ENCODE data around the gene ERVFRD-1. TPM values are rescaled to one million over a fixed set of nuclear protein-coding genes. Genes with fewer than 3 reads are reported as not detected.
A peak's percentile ranks its signal among the peaks of the same experiment; 100 is the strongest.

Gene ERVFRD-1
- total and polyA plus RNA-seq, 2 of the 13 experiments (the other 11 are each of a cell fraction or from before 2014, with no cell fraction given), result not detected

DNA sequence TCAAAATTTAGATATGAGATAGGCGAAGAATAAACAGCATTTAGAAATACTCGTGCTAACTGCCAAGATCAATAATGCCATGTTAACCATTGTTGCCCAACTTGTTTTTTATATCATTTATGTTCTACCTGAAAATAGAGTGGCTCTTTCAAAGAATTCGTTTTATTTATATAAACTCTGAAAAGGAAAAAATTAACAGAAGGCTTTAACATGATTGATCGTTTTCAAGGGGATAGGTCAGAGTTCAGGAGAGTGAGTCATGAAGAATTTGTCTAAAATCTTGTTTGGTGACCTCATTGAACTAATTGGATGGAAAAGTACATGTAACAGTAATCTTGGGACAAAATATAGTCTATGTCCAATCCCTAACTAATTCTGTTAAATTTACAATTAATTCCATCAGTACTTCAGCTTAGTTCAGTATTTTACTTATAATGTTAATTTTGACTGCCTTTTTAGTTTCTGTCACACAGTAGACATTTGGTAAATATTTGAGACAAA is 56.3 kb downstream of the ERVFRD-1 start (continued):
- TF ChIP-seq, protein P1, sequence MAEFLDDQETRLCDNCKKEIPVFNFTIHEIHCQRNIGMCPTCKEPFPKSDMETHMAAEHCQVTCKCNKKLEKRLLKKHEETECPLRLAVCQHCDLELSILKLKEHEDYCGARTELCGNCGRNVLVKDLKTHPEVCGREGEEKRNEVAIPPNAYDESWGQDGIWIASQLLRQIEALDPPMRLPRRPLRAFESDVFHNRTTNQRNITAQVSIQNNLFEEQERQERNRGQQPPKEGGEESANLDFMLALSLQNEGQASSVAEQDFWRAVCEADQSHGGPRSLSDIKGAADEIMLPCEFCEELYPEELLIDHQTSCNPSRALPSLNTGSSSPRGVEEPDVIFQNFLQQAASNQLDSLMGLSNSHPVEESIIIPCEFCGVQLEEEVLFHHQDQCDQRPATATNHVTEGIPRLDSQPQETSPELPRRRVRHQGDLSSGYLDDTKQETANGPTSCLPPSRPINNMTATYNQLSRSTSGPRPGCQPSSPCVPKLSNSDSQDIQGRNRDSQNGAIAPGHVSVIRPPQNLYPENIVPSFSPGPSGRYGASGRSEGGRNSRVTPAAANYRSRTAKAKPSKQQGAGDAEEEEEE (CRISPR knock-in tag; IDR thresholded peaks at IDR 0.05; ENCODE audit: borderline replicate concordance), result no peak
- TF ChIP-seq MAFG (CRISPR knock-in tag; IDR thresholded peaks at IDR 0.05), result no peak
- TF ChIP-seq ZNF205 (CRISPR knock-in tag; IDR thresholded peaks at IDR 0.05), result no peak
- TF ChIP-seq BRCA1 (CRISPR knock-in tag; IDR thresholded peaks at IDR 0.05), result no peak
- no peak for TF ChIP-seq ZNF337 (CRISPR knock-in tag; IDR thresholded peaks at IDR 0.05; ENCODE audit: borderline replicate concordance, low read depth)
- TF ChIP-seq, protein P2, sequence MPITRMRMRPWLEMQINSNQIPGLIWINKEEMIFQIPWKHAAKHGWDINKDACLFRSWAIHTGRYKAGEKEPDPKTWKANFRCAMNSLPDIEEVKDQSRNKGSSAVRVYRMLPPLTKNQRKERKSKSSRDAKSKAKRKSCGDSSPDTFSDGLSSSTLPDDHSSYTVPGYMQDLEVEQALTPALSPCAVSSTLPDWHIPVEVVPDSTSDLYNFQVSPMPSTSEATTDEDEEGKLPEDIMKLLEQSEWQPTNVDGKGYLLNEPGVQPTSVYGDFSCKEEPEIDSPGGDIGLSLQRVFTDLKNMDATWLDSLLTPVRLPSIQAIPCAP (CRISPR knock-in tag; IDR thresholded peaks at IDR 0.05; ENCODE audit: low read depth), result no peak
- TF ChIP-seq ZNF335 (CRISPR knock-in tag; IDR thresholded peaks at IDR 0.05), result no peak
- peak; percentile 57; the same call in 1 of the 2 replicates for TF ChIP-seq IRF2 (CRISPR knock-in tag; IDR thresholded peaks at IDR 0.05)
- no peak for TF ChIP-seq NFATC3 (CRISPR knock-in tag; IDR thresholded peaks at IDR 0.05)
- TF ChIP-seq, protein P3, sequence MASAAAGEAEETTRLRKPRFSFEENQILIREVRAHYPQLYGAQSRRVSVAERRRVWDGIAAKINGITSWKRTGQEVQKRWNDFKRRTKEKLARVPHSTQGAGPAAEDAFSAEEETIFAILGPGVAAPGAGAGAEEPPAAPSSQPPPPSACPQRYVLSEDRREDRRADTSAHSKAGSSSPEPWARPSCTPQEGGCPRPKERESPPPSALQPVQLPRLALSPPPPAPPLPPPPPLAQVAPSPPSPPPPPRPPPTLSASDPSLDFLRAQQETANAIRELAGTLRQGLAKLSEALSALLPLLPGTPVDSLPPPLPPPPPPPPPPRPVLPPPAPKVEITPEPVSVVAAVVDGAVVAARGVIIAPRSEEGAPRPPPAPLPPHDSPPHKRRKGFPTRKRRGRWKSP (CRISPR knock-in tag; IDR thresholded peaks at IDR 0.05), result no peak
- TF ChIP-seq SMAD3 (CRISPR knock-in tag; IDR thresholded peaks at IDR 0.05), result peak; percentile 37; the same call in 1 of the 2 replicates
- no peak for TF ChIP-seq FLYWCH1 (CRISPR knock-in tag; IDR thresholded peaks at IDR 0.05)
- TF ChIP-seq CREB1 (IDR thresholded peaks at IDR 0.05), result peak; percentile 72
- TF ChIP-seq CREB1 (CRISPR knock-in tag; IDR thresholded peaks at IDR 0.05), result peak; percentile 70
- TF ChIP-seq MATR3 (CRISPR knock-in tag; IDR thresholded peaks at IDR 0.05), result no peak
- TF ChIP-seq ZNF101 (CRISPR knock-in tag; IDR thresholded peaks at IDR 0.05; ENCODE audit: borderline replicate concordance, low read depth), result no peak
- no peak; the same call in 1 of the 2 replicates for TF ChIP-seq ZNF652 (CRISPR knock-in tag; IDR thresholded peaks at IDR 0.05; ENCODE audit: borderline replicate concordance, low read depth)
- no peak for TF ChIP-seq TMF1 (CRISPR knock-in tag; IDR thresholded peaks at IDR 0.05; ENCODE audit: low read depth)
- no peak for TF ChIP-seq FIP1L1 (IDR thresholded peaks at IDR 0.05; ENCODE audit: borderline replicate concordance, insufficient read depth, low read depth, low read length)
- TF ChIP-seq ZNF713 (CRISPR knock-in tag; IDR thresholded peaks at IDR 0.05), result no peak
- no peak for TF ChIP-seq ZNF747 (CRISPR knock-in tag; IDR thresholded peaks at IDR 0.05; ENCODE audit: borderline replicate concordance)
- TF ChIP-seq SNRNP70 (IDR thresholded peaks at IDR 0.05; ENCODE audit: low read depth, low read length), result no peak
- TF ChIP-seq ARHGAP35 (CRISPR knock-in tag; IDR thresholded peaks at IDR 0.05; ENCODE audit: borderline replicate concordance), result no peak
- TF ChIP-seq, protein P4, sequence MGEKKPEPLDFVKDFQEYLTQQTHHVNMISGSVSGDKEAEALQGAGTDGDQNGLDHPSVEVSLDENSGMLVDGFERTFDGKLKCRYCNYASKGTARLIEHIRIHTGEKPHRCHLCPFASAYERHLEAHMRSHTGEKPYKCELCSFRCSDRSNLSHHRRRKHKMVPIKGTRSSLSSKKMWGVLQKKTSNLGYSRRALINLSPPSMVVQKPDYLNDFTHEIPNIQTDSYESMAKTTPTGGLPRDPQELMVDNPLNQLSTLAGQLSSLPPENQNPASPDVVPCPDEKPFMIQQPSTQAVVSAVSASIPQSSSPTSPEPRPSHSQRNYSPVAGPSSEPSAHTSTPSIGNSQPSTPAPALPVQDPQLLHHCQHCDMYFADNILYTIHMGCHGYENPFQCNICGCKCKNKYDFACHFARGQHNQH (CRISPR knock-in tag; IDR thresholded peaks at IDR 0.05), result no peak
- peak; percentile 35; the same call in 1 of the 2 replicates for TF ChIP-seq KAT8 (CRISPR knock-in tag; IDR thresholded peaks at IDR 0.05)
- no peak for TF ChIP-seq ZNF383 (CRISPR knock-in tag; IDR thresholded peaks at IDR 0.05; ENCODE audit: borderline replicate concordance)
- TF ChIP-seq SAP130 (CRISPR knock-in tag; IDR thresholded peaks at IDR 0.05; ENCODE audit: low read depth), result peak; percentile 53

Measured in HepG2 (cell line).